Upper lobe of left lung (tissue), 6 donors: Measurements from ENCODE around the gene USP34. TPM values are rescaled to one million over a fixed set of nuclear protein-coding genes. Genes with fewer than 3 reads are reported as not detected.

Source experiments
- ATAC-seq, 2 donors: fragments of 200-7000 bp; cut with Tn5 transposase; one replicate each; pipeline ENCODE4 v1.9.1; 2022; ENCODE audit warnings: mild to moderate bottlenecking in 2 of 2, moderate library complexity in 2 of 2; ENCODE audit not compliant: low FRiP score in 2 of 2
- DNase-seq, 2 donors: peaks; one replicate each; pipeline ENCODE4 v3.0.0-alpha.2; 2019 to 2020
- H3K27ac ChIP-seq, 4 donors: fragments of 200-600 bp; sonication (generic); one replicate each; pipeline ENCODE4 v1.5.1; 2016 to 2019
- H3K27me3 ChIP-seq, 4 donors: fragments of 200-600 bp; sonication (generic); one replicate each; pipeline ENCODE4 v1.5.1; 2017 to 2019
- H3K36me3 ChIP-seq, 4 donors: fragments of 200-600 bp; sonication (generic); one replicate each; pipeline ENCODE4 v1.5.1; 2016 to 2019
- H3K4me1 ChIP-seq, 4 donors: fragments of 200-600 bp; sonication (generic); one replicate each; pipeline ENCODE4 v1.5.1; 2018 to 2019
- H3K4me3 ChIP-seq, 4 donors: fragments of 200-600 bp; sonication (generic); one replicate each; pipeline ENCODE4 v1.5.1; 2017 to 2019; ENCODE audit warnings: mild to moderate bottlenecking in 2 of 4, moderate library complexity in 1 of 4
- H3K9me3 ChIP-seq, 4 donors: fragments of 200-600 bp; sonication (generic); one replicate each; pipeline ENCODE4 v1.5.1; 2018 to 2019
- CTCF ChIP-seq, 6 experiments: fragments of 450-650 bp in 4 of 6; fragments of 200-600 bp in 2 of 6; sonication (generic) in 2 of 6; IDR thresholded peaks; one replicate each; pipeline ENCODE4 v1.5.1; 2016 to 2019; ENCODE audit warnings: antibody characterized with exemption in 6 of 6
- EP300 ChIP-seq, 4 donors: sonication (generic); formaldehyde crosslinking; IDR thresholded peaks; one replicate each; pipeline ENCODE4 v1.5.1; 2017; ENCODE audit warnings: antibody characterized with exemption in 4 of 4, control low read depth in 2 of 4
- POLR2A ChIP-seq, 4 donors: fragments of 450-650 bp; IDR thresholded peaks; one replicate each; pipeline ENCODE4 v1.5.1; 2016 to 2017; ENCODE audit warnings: antibody characterized with exemption in 4 of 4, mild to moderate bottlenecking in 2 of 4
- POLR2AphosphoS5 ChIP-seq, 2 donors: sonication (generic); formaldehyde crosslinking; IDR thresholded peaks; one replicate each; pipeline ENCODE4 v1.5.1; 2017; ENCODE audit warnings: antibody characterized with exemption in 2 of 2
- WGBS, 2 donors: methylation state at CpG; one replicate each; pipeline ENCODE4 v1.1.5; 2017 to 2018; 5-methylcytosine and 5-hydroxymethylcytosine counted together
- total RNA-seq, 6 donors: library from RNA; depleted of rRNA in 4 of 6; stranded (reverse); fragments of >200 nt in 4 of 6; gene quantifications; one replicate each; pipeline versions ENCODE4 v1.1.0 to v1.2.1, GENCODE V29; 2016 to 2021
- donor health status: DM: no; HTN: no; CAD: no; lungs with moderate emphysema.
- donor health status: DM: no; HTN: yes; CAD: no; lungs with severe emphysema.

Gene USP34
- total RNA-seq, 6 donors from 2014 or later: 73.8 to 223 (median 114) TPM

GRCh38 chr2:61177727-61178549, 292.9 kb downstream of the USP34 start:
- 18 to 34% methylated on average over 20 to 39 of the region's 45 CpGs for WGBS, 2 donors
- DNase-seq (peak; percentile 29 to 89), ATAC-seq (peak; percentile 2 to 47)
- Histone ChIP-seq H3K36me3 (peaks cover 3 to 26% (median 16%) of the 10 kb centered on the region in 4 donors), H3K27ac (peak overlapping the region; percentile 96 to 100 (median 98)), H3K4me1 (peaks cover 38 to 48% (median 44%) of the 10 kb centered on the region in 4 donors), H3K27me3 (no peaks in the 10 kb centered on the region), H3K9me3 (no peaks in the 10 kb centered on the region), H3K4me3 (peak overlapping the region; percentile 56 to 86 (median 66))
- TF ChIP-seq POLR2AphosphoS5 (IDR thresholded peaks at IDR 0.05) (no peak), EP300 (IDR thresholded peaks at IDR 0.05) (no peak), CTCF (IDR thresholded peaks at IDR 0.05) (no peak), POLR2A (IDR thresholded peaks at IDR 0.05) (no peak)

GRCh38 chr2:61176755-61177726, 293.8 kb downstream of the USP34 start:
- Histone ChIP-seq H3K27ac (peak overlapping the region; percentile 96 to 100 (median 98)), H3K36me3 (peaks cover 0 to 17% (median 12%) of the 10 kb centered on the region in 4 donors), H3K27me3 (no peaks in the 10 kb centered on the region), H3K4me1 (peaks cover 38 to 46% (median 41%) of the 10 kb centered on the region in 4 donors), H3K4me3 (peak overlapping the region; percentile 56 to 86 (median 66)), H3K9me3 (no peaks in the 10 kb centered on the region)
- TF ChIP-seq EP300 (IDR thresholded peaks at IDR 0.05): peak in 1 of 4 donors; percentile 30
- peak; percentile 74 to 82 for TF ChIP-seq POLR2AphosphoS5 (IDR thresholded peaks at IDR 0.05)
- TF ChIP-seq POLR2A (IDR thresholded peaks at IDR 0.05): peak; percentile 57 to 97 (median 90)
- TF ChIP-seq CTCF (IDR thresholded peaks at IDR 0.05): peak in 4 of 6 experiments; percentile 8 to 55 (median 46)
- peak; percentile 94 to 96 for ATAC-seq
- peak; percentile 96 to 100 for DNase-seq
- 0 to 1% methylated on average over 17 to 46 of the region's 111 CpGs for WGBS, 2 donors

GRCh38 chr2:61175036-61175435, 295.9 kb downstream of the USP34 start:
- no peak for DNase-seq
- Histone ChIP-seq H3K9me3 (no peaks in the 10 kb centered on the region), H3K27me3 (no peaks in the 10 kb centered on the region), H3K4me1 (peaks cover 20 to 28% (median 23%) of the 10 kb centered on the region in 4 donors), H3K36me3 (no peaks in the 10 kb centered on the region), H3K4me3 (no peak overlapping the region), H3K27ac (no peak overlapping the region)
- TF ChIP-seq EP300 (IDR thresholded peaks at IDR 0.05) (no peak), POLR2A (IDR thresholded peaks at IDR 0.05) (no peak), CTCF (IDR thresholded peaks at IDR 0.05) (no peak)
- WGBS, 2 donors: 93 to 96% methylated on average over 8 of the region's 8 CpGs
- no peak for ATAC-seq

- H3K36me3 ChIP-seq: no peaks in the 10 kb centered on the region
- no peak for TF ChIP-seq POLR2A (IDR thresholded peaks at IDR 0.05)
- no peak for TF ChIP-seq POLR2AphosphoS5 (IDR thresholded peaks at IDR 0.05)
- no peak for TF ChIP-seq EP300 (IDR thresholded peaks at IDR 0.05)
- no peak overlapping the region for H3K27ac ChIP-seq
- peaks cover under 1 to 9% (median 3%) of the 10 kb centered on the region in 4 donors for H3K4me1 ChIP-seq
- ATAC-seq: no peak
- no peaks in the 10 kb centered on the region for H3K9me3 ChIP-seq
- H3K27me3 ChIP-seq: no peaks in the 10 kb centered on the region
- H3K4me3 ChIP-seq: no peak overlapping the region
- 60 to 78% methylated on average over 4 of the region's 4 CpGs for WGBS, 2 donors
- peak in 1 of 2 donors; percentile 65 for DNase-seq
Measured at GRCh38 chr2:61173116-61173515, 297.8 kb downstream of the USP34 start.

GRCh38 chr2:61172671-61173070, 298.2 kb downstream of the USP34 start:
- no peaks in the 10 kb centered on the region for H3K9me3 ChIP-seq
- ATAC-seq: no peak
- TF ChIP-seq POLR2AphosphoS5 (IDR thresholded peaks at IDR 0.05) (no peak), EP300 (IDR thresholded peaks at IDR 0.05) (no peak), CTCF (IDR thresholded peaks at IDR 0.05) (no peak), POLR2A (IDR thresholded peaks at IDR 0.05) (no peak)
- no peaks in the 10 kb centered on the region for H3K27me3 ChIP-seq
- no peak overlapping the region for H3K4me3 ChIP-seq
- H3K27ac ChIP-seq: no peak overlapping the region
- 73 to 76% methylated on average over 1 of the region's 1 CpG for WGBS, 2 donors
- no peak for DNase-seq
- no peaks in the 10 kb centered on the region for H3K36me3 ChIP-seq
- H3K4me1 ChIP-seq: peaks cover 0 to 6% (median 1%) of the 10 kb centered on the region in 4 donors
